ENCODE data around the gene UGP2.

- TF ChIP-seq CTCF (IDR thresholded peaks at IDR 0.05): no peak
- TF ChIP-seq EZH2 (IDR thresholded peaks at IDR 0.05; ENCODE audit: borderline replicate concordance, insufficient read depth, low read depth, low read length, poor library complexity, severe bottlenecking): no peak
Measured at GRCh38 chr2:63819765-63820717, 21.7 kb upstream of the UGP2 start.

Measured in B cell (primary cell).